SH-SY5Y (cell line): ENCODE data around the gene RPL32.

Experiments used
- GATA2 ChIP-seq: IDR thresholded peaks from 2 replicates; pipeline ENCODE4 v1.6.1; 2011; ENCODE audit warnings: mild to moderate bottlenecking, low read depth, low read length
- GATA3 ChIP-seq: IDR thresholded peaks from 2 replicates; pipeline ENCODE4 v1.6.1; 2011; ENCODE audit warnings: low read depth, mild to moderate bottlenecking, low read length, moderate library complexity

- TF ChIP-seq GATA3: no peak
- TF ChIP-seq GATA2: no peak
Measured at GRCh38 chr3:12822725-12823373, 18.5 kb downstream of the RPL32 start.
